T-helper 2 cell treated with Interferon-gamma antibody and Interleukin-4, amounts not matched to agents 5 μg/mL and 100 μg/mL, for 36 hours (primary cell): ENCODE results near the gene VPS13D.
A peak's percentile ranks its signal among the peaks of the same experiment; 100 is the strongest.

Source experiments
- DNase-seq: peaks from one replicate; pipeline ENCODE4 v3.0.0; 2021; ENCODE audit warnings: low spot score
- H3K27ac Mint-ChIP-seq: one replicate; pipeline ENCODE4 v1.8.0; 2021; ENCODE audit warnings: mild to moderate bottlenecking, mixed read lengths
- H3K27me3 Mint-ChIP-seq: one replicate; pipeline ENCODE4 v1.8.0; 2021; ENCODE audit warnings: low read depth, mixed read lengths
- H3K36me3 Mint-ChIP-seq: one replicate; pipeline ENCODE4 v1.8.0; 2021; ENCODE audit warnings: low read depth, mixed read lengths
- H3K4me1 Mint-ChIP-seq: one replicate; pipeline ENCODE4 v1.8.0; 2021; ENCODE audit warnings: low read depth, mixed read lengths
- H3K4me3 Mint-ChIP-seq: one replicate; pipeline ENCODE4 v1.8.0; 2022; ENCODE audit warnings: mild to moderate bottlenecking, moderate library complexity, mixed read lengths
- H3K9me3 Mint-ChIP-seq: one replicate; pipeline ENCODE4 v1.8.0; 2021; ENCODE audit warnings: mixed read lengths

Gene VPS13D, protein sequence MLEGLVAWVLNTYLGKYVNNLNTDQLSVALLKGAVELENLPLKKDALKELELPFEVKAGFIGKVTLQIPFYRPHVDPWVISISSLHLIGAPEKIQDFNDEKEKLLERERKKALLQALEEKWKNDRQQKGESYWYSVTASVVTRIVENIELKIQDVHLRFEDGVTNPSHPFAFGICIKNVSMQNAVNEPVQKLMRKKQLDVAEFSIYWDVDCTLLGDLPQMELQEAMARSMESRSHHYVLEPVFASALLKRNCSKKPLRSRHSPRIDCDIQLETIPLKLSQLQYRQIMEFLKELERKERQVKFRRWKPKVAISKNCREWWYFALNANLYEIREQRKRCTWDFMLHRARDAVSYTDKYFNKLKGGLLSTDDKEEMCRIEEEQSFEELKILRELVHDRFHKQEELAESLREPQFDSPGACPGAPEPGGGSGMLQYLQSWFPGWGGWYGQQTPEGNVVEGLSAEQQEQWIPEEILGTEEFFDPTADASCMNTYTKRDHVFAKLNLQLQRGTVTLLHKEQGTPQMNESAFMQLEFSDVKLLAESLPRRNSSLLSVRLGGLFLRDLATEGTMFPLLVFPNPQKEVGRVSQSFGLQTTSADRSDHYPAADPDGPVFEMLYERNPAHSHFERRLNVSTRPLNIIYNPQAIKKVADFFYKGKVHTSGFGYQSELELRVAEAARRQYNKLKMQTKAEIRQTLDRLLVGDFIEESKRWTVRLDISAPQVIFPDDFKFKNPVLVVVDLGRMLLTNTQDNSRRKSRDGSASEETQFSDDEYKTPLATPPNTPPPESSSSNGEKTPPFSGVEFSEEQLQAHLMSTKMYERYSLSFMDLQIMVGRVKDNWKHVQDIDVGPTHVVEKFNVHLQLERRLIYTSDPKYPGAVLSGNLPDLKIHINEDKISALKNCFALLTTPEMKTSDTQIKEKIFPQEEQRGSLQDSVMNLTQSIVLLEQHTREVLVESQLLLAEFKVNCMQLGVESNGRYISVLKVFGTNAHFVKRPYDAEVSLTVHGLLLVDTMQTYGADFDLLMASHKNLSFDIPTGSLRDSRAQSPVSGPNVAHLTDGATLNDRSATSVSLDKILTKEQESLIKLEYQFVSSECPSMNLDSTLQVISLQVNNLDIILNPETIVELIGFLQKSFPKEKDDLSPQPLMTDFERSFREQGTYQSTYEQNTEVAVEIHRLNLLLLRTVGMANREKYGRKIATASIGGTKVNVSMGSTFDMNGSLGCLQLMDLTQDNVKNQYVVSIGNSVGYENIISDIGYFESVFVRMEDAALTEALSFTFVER (N-terminal part only)

DNA sequence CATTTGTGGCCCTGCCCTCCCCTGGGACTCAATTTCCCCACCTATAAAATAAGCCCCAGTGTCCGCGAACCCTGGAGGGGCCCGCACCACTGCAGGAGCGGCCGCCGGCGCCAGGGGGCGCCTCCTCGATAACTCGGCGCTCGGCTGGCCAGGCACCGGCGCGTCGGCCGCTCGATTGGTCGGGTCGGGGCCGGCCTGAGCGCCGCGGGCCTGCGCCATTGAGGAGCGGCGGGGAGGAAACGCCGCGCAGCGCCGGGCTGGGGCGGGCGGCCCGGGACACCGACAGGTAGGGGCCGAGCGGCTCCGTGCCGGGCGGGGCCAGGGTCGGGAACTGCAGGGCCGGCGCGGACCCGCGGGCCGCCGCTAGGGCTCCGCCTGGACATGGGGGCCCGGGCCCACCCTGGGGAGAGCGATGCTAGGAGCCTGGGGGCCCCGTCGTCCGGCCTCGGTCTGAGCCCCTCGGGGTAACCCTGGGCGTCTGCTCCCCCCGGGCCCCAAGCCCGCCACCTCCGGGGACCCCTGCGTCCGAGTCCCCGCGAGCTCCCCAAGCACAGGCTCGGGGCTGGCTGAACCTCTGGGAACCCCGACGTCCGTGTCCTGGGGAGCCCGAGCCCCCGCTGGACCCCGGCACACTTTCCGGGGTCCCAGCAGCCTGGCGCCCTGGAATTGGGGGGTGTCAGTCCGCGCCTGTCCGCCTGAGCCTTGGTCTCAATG, at the start of gene VPS13D:
Gene VPS13D, plus strand, starts transcription at position 196 of the 714 bp plus-strand sequence. CDS start 4,237 bp downstream, outside the sequence.
- H3K27me3 Mint-ChIP-seq: peaks cover 6% of the 10 kb centered on the region
- H3K36me3 Mint-ChIP-seq: peaks cover 3% of the 10 kb centered on the region
- DNase-seq: peak; percentile 81
- H3K9me3 Mint-ChIP-seq: no peaks in the 10 kb centered on the region
- peak within 1 kb of the TSS; percentile 65 for H3K27ac Mint-ChIP-seq
- peak within 1 kb of the TSS; percentile 86 for H3K4me3 Mint-ChIP-seq
- peaks cover 9% of the 10 kb centered on the region for H3K4me1 Mint-ChIP-seq

DNA sequence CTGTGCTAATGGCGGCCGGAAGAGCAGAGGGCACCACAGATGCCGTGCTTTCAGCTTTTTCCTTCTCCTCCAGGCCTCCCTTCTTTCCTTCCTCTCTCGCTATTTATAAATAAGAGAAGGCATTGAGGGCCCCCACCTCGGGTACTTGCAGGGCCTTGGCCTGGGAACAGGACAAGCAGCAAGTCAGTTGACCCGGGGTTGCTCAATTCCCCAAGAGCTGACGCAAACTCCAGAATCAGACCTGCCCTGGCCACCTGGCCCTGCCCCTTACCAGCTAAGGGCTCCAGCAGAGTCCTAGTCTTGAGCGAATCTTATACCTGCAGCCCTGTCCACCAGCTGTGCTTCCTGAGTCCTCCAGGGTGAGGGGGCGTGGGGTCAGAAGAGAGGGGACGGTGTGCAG, 49.5 kb upstream of the VPS13D start:
- no peak overlapping the region for H3K4me3 Mint-ChIP-seq

DNA sequence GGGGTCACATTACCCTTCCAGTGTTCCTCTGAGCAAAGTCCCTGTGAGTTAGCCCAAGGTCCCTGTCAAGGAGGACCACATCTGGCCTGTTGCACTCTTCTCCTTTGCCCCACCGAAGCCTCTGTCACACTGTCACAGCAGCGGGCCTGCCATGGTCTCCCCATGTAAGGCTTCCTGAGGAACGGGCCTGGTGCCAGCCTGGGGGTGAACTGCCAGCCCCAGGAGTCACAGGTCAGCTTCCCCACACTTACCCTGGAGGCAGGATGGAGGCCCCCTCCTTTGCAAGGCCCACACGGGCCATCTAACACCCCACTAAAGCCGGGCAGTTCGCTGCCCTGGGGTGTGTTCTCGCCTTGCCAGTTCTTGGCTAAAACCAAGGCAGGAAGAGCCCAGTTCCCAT, 48.9 kb upstream of the VPS13D start:
- H3K27me3 Mint-ChIP-seq: no peaks in the 10 kb centered on the region
- H3K27ac Mint-ChIP-seq: peak overlapping the region; percentile 12
- no peak overlapping the region for H3K4me3 Mint-ChIP-seq
- peaks cover 39% of the 10 kb centered on the region for H3K36me3 Mint-ChIP-seq
- no peak for DNase-seq
- no peaks in the 10 kb centered on the region for H3K9me3 Mint-ChIP-seq
- H3K4me1 Mint-ChIP-seq: peaks cover 47% of the 10 kb centered on the region

More for the DNA sequence above, 49.5 kb upstream of the VPS13D start:
- H3K27ac Mint-ChIP-seq: peak overlapping the region; percentile 28
- no peaks in the 10 kb centered on the region for H3K27me3 Mint-ChIP-seq
- DNase-seq: no peak
- H3K36me3 Mint-ChIP-seq: peaks cover 42% of the 10 kb centered on the region
- peaks cover 51% of the 10 kb centered on the region for H3K4me1 Mint-ChIP-seq
- no peaks in the 10 kb centered on the region for H3K9me3 Mint-ChIP-seq

DNA sequence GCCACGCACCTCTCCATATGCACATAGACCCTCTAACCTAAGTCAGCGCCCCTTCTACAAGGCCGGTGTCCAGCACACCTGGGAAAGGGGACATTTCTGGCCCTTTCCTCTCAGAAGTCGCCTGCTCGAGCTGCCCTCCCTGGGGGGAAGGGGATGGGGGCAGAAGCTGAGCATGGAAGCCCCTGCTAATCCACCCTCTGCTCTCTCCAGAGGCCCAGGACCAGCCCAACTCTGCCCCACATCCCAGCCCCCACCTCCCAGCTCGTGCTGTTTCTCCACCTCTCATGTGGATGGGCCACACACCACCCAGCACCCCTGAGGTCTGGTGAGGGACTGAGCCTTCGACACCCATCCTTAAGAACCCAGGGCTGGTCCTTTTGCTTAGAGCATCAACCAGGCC, 48.3 kb upstream of the VPS13D start:
- no peak for DNase-seq
- peaks cover 32% of the 10 kb centered on the region for H3K36me3 Mint-ChIP-seq
- no peak overlapping the region for H3K27ac Mint-ChIP-seq
- no peak overlapping the region for H3K4me3 Mint-ChIP-seq
- H3K4me1 Mint-ChIP-seq: peaks cover 41% of the 10 kb centered on the region
- H3K9me3 Mint-ChIP-seq: no peaks in the 10 kb centered on the region
- no peaks in the 10 kb centered on the region for H3K27me3 Mint-ChIP-seq

DNA sequence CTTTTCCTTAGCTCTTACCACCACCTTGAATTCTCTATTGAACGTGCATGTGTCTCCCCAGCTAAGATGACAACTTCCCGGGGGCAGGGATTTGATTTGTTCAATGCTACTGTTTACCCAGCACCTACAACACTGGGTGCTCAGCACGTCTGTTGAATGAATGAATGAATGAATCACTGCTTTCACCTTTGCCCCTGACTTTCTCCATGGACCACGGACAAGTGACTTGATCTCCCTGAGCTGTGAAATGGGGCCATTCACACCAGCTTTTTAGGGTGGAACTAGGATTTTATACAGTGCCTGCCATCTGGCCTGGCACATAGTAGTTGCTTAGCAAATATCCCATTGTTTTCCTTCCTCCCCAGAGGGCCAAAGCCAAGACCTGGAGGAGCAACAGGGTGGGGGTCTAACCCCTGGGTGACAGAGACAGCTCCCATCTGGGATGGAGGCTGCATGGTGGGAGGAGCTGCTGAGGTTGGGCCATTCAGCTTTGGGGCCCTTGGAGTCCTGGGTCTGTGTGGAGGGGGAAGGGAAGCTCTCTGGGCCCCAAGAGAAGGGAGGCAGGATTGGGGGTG, 47.3 kb upstream of the VPS13D start:
- Mint-ChIP-seq H3K27me3 (no peaks in the 10 kb centered on the region), H3K9me3 (no peaks in the 10 kb centered on the region), H3K27ac (peak overlapping the region; percentile 22), H3K4me3 (no peak overlapping the region), H3K4me1 (peaks cover 37% of the 10 kb centered on the region), H3K36me3 (peaks cover 32% of the 10 kb centered on the region)
- DNase-seq: no peak

DNA sequence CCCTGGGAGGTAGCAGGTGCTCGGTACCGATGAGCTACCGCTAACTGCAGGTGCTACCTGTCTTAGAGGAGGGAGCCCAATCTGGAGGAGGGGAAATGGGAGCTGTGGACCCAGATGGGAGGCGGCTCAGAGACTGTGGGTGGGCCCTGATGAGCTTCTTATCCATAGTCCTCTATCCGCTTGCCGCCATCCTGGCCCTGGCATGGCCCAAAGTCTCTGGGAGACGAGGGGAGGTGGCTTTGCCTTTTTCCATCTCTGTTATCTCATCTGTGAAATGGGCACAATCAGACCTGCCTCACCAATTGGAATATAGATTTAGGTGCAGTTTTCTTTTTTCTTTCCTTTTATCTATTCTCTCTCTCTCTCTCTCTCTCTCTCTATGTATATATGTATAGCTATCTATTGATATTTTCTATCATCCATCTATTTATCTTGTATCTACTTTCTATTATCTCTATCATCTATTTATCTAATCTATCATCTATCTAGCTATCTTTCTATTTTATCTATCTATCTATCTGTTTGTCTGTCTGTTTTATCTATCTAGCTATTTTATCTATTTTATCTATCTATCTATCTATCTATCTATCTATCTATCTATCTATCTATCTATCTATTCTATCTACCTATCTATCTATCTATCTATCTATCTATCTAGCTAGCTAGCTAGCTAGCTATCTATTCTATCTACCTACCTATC, 46.6 kb upstream of the VPS13D start:
- Mint-ChIP-seq H3K4me3 (no peak overlapping the region), H3K27ac (no peak overlapping the region), H3K27me3 (no peaks in the 10 kb centered on the region), H3K9me3 (no peaks in the 10 kb centered on the region), H3K4me1 (peaks cover 31% of the 10 kb centered on the region), H3K36me3 (peaks cover 27% of the 10 kb centered on the region)
- no peak for DNase-seq

DNA sequence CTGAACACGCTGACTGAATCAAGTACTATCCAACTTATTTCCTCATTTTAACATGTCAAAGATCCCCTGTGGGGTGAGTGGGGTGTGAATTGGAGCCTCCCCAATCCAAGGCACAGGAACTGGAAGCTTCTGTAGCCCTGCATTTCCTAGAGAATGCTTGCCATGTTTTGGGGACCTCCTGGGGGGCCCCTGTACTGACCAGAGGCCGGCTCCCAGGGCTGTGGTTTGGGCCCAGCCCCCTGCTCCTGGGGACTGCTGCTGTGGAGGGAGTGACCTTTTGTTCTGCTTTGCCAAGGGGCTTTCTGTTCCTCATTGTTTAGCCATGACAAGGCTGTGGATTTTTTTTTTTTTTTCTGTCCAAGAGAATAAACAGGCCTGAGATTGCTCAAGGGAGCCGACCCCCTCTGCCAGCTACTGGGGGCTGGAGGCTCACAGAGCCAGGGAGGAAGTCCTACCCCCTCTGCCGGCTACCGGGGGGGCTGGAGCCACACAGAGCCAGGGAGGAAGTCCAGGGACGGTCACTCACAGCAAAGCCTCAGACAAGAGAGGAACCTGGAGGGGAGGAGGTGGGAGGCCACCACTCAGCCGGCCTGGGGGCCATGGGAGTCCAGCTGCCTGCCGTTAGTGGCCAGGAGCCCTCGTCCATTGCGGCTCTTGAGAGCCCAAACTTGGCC, 45.7 kb upstream of the VPS13D start:
- H3K4me1 Mint-ChIP-seq: peaks cover 24% of the 10 kb centered on the region
- no peaks in the 10 kb centered on the region for H3K9me3 Mint-ChIP-seq
- H3K27me3 Mint-ChIP-seq: no peaks in the 10 kb centered on the region
- no peak overlapping the region for H3K27ac Mint-ChIP-seq
- H3K36me3 Mint-ChIP-seq: peaks cover 22% of the 10 kb centered on the region
- no peak for DNase-seq
- no peak overlapping the region for H3K4me3 Mint-ChIP-seq

DNA sequence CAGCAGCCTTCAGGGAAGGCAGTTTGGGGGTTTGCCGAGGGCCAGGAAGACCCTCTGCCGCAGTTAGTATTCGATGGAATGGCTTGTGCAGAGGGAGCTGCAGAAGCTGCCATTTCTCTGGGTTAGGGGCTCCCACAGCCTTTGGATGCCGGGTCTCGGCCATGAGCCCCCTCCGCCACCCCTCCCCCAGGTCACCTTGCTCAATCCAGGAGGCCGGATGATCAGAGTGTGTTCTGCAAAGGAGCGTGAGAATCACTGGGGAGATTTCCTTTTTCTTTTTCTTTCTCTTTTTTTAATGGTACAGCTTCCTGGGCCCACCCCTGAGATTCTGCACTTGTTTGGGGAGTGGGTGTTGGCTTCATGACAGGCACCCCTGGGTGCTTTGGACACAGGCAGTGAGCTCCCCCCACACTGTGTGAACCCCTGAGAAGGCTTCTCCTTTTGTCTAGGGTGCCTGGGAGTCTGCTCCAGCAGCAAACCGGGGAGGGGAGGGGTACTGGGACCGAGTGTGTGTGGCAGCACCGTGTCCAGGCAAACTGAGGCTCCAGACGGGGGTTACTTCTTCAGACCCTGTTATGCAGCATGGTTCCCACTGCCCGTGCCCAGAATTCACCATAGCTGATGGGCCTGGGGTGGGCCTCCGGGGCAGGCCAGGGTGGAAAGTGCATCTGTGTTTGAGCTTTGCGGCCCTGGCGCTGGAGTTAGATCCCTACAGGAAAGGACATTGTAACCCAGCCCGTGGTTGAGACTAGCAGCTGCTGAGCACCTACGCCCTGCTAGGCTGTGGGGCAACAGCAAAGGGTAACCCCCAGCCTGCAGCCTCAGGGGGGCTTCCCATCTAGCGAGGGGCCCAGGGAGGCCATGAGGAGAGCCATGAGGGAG, 44.6 kb upstream of the VPS13D start:
- Mint-ChIP-seq H3K4me3 (no peak overlapping the region), H3K4me1 (peaks cover 25% of the 10 kb centered on the region), H3K27ac (no peak overlapping the region), H3K27me3 (no peaks in the 10 kb centered on the region), H3K36me3 (peaks cover 26% of the 10 kb centered on the region), H3K9me3 (no peaks in the 10 kb centered on the region)
- no peak for DNase-seq

DNA sequence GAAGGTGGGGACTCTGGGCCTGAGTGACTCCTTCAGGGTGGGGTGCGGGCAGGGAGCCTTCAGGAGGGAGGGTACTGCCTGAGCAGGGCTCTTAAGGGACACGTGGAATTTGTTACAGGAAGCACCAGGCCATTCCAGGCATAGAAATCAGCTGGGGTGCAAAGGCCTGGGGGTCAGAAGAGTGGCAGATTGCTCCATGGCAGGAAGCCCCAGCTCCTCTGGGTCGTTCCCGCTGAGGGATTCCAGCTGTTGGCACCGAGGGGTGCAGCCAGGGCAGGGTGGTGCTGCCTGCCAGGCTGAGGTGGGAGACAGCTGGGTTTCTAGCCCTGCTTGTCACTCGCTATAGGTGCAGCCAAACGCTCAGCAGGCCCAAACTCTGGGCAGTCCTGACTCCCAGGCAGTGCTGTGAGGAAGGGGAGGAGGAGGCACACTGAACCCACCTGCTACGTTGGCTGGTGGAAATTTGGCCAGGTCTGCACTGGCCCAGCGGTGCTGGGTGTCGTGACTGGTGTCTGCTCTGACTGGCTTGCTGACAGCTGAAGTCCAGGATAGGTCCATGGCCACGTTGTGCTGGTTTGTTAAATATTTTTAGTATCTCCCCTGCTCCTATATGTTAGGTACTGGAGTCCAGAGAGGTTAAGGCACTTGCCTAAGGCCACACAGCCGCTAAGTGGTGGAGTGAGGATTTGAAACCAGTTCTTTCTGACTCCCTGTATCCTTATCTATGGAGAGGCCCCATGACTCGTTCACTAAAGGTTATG, 43.7 kb upstream of the VPS13D start:
- peaks cover 27% of the 10 kb centered on the region for H3K36me3 Mint-ChIP-seq
- DNase-seq: no peak
- H3K4me3 Mint-ChIP-seq: no peak overlapping the region
- H3K27me3 Mint-ChIP-seq: no peaks in the 10 kb centered on the region
- H3K4me1 Mint-ChIP-seq: peaks cover 25% of the 10 kb centered on the region
- peak overlapping the region; percentile 35 for H3K27ac Mint-ChIP-seq
- H3K9me3 Mint-ChIP-seq: no peaks in the 10 kb centered on the region

DNA sequence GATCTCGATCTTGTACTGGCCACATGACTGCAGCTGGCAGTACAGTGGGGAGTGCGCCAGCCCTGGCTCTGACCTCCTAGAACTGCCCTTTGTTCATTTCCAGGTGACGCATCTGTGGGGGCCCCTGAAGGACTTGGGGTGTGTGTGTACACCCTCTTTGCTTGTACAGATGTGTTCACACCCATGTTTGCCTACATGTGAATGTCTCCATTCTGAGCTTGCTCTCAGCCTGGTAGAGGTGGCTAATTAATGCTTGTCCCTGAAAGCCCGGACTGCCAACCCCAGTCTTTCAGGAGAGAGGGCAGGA, 43.2 kb upstream of the VPS13D start:
- no peak overlapping the region for H3K27ac Mint-ChIP-seq
- H3K4me1 Mint-ChIP-seq: peaks cover 25% of the 10 kb centered on the region
- peaks cover 27% of the 10 kb centered on the region for H3K36me3 Mint-ChIP-seq
- no peak overlapping the region for H3K4me3 Mint-ChIP-seq
- no peaks in the 10 kb centered on the region for H3K27me3 Mint-ChIP-seq
- DNase-seq: no peak
- no peaks in the 10 kb centered on the region for H3K9me3 Mint-ChIP-seq

DNA sequence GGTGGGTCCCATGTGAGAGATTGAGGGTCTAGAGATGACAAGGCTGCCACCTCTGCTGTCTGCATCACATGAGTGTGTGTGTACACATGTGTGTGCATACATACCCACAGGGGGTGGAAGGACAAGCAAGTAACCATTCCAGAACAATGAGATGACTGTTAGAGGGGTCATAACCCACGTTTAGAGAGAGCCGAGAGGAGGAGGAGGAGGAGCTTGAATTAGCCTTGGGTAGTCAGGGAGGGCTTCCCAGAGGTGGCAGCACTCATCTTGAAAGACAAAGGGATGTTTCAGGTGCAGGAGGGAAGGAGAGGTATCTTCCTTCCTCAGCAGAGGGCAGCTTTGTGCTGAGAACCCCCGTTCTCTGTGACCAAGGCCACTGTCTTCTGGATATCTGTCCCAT, 41.7 kb upstream of the VPS13D start:
- Mint-ChIP-seq H3K27me3 (no peaks in the 10 kb centered on the region), H3K9me3 (no peaks in the 10 kb centered on the region), H3K27ac (no peak overlapping the region), H3K4me3 (no peak overlapping the region), H3K4me1 (peaks cover 15% of the 10 kb centered on the region), H3K36me3 (peaks cover 31% of the 10 kb centered on the region)
- no peak for DNase-seq
